ENCODE results near the gene RPL29. TPM values are rescaled to one million over a fixed set of nuclear protein-coding genes. Genes with fewer than 3 reads are reported as not detected.

RPL29 gene
- total and polyA plus RNA-seq, 2 of the 13 experiments (the other 11 are each of a cell fraction or from before 2014, with no cell fraction given): 1,348 to 2,263 TPM

DNA sequence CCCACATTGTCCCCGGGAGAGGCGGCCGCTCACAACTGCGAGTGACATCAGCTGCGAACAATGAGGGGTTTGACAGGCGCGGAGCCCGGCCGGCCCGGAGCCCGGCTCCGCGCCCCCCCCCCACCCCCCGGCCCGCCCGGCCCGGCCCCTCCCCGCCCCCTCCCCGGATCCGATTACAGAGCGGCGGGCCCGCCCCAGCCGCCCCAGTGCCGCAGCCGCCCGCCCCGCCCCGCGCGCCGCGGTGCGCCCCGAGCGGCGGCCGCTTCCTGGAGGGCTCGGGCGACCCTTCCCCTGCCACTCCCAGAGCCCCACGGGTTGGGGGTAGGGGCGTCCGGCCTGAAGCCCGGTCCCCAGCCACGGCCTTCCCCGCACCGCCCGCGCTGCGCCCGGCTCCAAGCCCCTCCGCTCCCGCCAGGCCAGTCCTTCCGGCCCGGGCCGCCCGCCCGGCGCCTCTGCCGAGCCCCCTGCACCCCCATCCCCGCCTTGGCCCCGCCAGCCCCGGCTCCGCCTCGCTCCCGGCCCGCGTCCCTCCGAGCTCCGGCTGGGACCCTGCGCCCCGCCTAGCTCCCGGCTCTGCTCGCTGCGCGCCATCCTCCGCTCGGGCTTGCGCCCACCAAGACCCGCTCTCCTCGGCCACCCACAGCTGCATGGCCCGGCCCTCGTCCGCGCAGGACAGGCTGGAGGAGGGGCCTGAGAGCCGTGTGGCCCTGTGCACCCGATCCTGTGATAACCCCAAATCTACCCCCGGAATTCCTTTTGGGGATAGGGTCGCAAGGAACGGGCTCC, 28.1 kb downstream of the RPL29 start, which contains the start of gene PCBP4 (continued):
- TF ChIP-seq ZNF160 (CRISPR knock-in tag; IDR thresholded peaks at IDR 0.05) (no peak), MXD3 (CRISPR knock-in tag; IDR thresholded peaks at IDR 0.05) (peak; percentile 51; the same call in 1 of the 2 replicates), MYC (CRISPR knock-in tag; IDR thresholded peaks at IDR 0.05; ENCODE audit: borderline replicate concordance) (0 out of 2 replicates have a peak, but pooled peaks have one; percentile 7), SAFB2 (CRISPR knock-in tag; IDR thresholded peaks at IDR 0.05; ENCODE audit: borderline replicate concordance, low read depth) (0 out of 2 replicates have a peak, but pooled peaks have one; percentile 30), ZNF34 (CRISPR knock-in tag; IDR thresholded peaks at IDR 0.05; ENCODE audit: borderline replicate concordance) (peak; percentile 37; the same call in 1 of the 2 replicates), ZFY (CRISPR knock-in tag; IDR thresholded peaks at IDR 0.05) (peak; percentile 71), HOXA5 (CRISPR knock-in tag; IDR thresholded peaks at IDR 0.05) (no peak), FIP1L1 (IDR thresholded peaks at IDR 0.05; ENCODE audit: borderline replicate concordance, insufficient read depth, low read depth, low read length) (no peak), HNRNPLL (IDR thresholded peaks at IDR 0.05; ENCODE audit: low read depth, low read length, poor library complexity, severe bottlenecking) (peak; percentile 40), MEF2D (CRISPR knock-in tag; IDR thresholded peaks at IDR 0.05) (no peak), ZSCAN20 (CRISPR knock-in tag; IDR thresholded peaks at IDR 0.05; ENCODE audit: borderline replicate concordance) (no peak), ZNF891 (CRISPR knock-in tag; IDR thresholded peaks at IDR 0.05) (peak; percentile 75; the same call in 1 of the 2 replicates), ZNF558 (CRISPR knock-in tag; IDR thresholded peaks at IDR 0.05; ENCODE audit: borderline replicate concordance) (no peak), RXRB (CRISPR knock-in tag; IDR thresholded peaks at IDR 0.05; ENCODE audit: borderline replicate concordance) (no peak), SRSF4 (IDR thresholded peaks at IDR 0.05; ENCODE audit: low read depth, low read length, poor library complexity, severe bottlenecking) (no peak), WIZ (CRISPR knock-in tag; IDR thresholded peaks at IDR 0.05) (no peak), PAF1 (CRISPR knock-in tag; IDR thresholded peaks at IDR 0.05) (0 out of 2 replicates have a peak, but pooled peaks have one; percentile 32), SALL2 (CRISPR knock-in tag; IDR thresholded peaks at IDR 0.05) (peak; percentile 31; the same call in 1 of the 2 replicates), TARDBP (CRISPR knock-in tag; IDR thresholded peaks at IDR 0.05) (no peak; the same call in 1 of the 2 replicates)
- TF ChIP-seq, protein P1, sequence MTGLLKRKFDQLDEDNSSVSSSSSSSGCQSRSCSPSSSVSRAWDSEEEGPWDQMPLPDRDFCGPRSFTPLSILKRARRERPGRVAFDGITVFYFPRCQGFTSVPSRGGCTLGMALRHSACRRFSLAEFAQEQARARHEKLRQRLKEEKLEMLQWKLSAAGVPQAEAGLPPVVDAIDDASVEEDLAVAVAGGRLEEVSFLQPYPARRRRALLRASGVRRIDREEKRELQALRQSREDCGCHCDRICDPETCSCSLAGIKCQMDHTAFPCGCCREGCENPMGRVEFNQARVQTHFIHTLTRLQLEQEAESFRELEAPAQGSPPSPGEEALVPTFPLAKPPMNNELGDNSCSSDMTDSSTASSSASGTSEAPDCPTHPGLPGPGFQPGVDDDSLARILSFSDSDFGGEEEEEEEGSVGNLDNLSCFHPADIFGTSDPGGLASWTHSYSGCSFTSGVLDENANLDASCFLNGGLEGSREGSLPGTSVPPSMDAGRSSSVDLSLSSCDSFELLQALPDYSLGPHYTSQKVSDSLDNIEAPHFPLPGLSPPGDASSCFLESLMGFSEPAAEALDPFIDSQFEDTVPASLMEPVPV (CRISPR knock-in tag; IDR thresholded peaks at IDR 0.05): 0 out of 2 replicates have a peak, but pooled peaks have one; percentile 20
- TF ChIP-seq, protein P2, sequence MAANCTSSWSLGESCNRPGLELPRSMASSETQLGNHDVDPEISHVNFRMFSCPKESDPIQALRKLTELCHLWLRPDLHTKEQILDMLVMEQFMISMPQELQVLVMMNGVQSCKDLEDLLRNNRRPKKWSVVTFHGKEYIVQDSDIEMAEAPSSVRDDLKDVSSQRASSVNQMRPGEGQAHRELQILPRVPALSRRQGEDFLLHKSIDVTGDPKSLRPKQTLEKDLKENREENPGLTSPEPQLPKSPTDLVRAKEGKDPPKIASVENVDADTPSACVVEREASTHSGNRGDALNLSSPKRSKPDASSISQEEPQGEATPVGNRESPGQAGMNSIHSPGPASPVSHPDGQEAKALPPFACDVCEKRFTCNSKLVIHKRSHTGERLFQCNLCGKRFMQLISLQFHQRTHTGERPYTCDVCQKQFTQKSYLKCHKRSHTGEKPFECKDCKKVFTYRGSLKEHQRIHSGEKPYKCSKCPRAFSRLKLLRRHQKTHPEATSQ (CRISPR knock-in tag; IDR thresholded peaks at IDR 0.05; ENCODE audit: borderline replicate concordance): no peak
- TF ChIP-seq, protein P3, sequence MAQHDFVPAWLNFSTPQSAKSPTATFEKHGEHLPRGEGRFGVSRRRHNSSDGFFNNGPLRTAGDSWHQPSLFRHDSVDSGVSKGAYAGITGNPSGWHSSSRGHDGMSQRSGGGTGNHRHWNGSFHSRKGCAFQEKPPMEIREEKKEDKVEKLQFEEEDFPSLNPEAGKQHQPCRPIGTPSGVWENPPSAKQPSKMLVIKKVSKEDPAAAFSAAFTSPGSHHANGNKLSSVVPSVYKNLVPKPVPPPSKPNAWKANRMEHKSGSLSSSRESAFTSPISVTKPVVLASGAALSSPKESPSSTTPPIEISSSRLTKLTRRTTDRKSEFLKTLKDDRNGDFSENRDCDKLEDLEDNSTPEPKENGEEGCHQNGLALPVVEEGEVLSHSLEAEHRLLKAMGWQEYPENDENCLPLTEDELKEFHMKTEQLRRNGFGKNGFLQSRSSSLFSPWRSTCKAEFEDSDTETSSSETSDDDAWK (CRISPR knock-in tag; IDR thresholded peaks at IDR 0.05): no peak
- TF ChIP-seq, protein P4, sequence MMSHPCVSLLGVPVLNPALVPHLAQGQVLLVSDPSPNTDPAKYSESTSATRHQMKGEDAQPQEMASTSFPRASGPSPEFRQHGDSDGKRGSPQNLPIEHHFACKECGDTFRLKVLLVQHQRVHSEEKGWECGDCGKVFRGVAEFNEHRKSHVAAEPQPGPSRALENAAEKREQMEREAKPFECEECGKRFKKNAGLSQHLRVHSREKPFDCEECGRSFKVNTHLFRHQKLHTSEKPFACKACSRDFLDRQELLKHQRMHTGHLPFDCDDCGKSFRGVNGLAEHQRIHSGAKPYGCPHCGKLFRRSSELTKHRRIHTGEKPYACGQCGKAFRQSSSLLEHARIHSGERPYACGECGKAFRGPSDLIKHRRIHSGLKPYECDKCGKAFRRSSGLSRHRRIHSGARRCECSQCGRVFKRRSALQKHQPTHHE (CRISPR knock-in tag; IDR thresholded peaks at IDR 0.05; ENCODE audit: borderline replicate concordance): no peak

All from HepG2 (cell line).